ENCODE data around the gene F8A3. TPM values are rescaled to one million over a fixed set of nuclear protein-coding genes. Genes with fewer than 3 reads are reported as not detected.
"Not testable (repeated sequence)": the region's sequence is repeated elsewhere in the genome, so short reads cannot be mapped to it uniquely, and the experiment has no call there.

The F8A3 gene
- total RNA-seq, 1 experiment from 2014 or later: not detected

- TF ChIP-seq EZH2phosphoT487 (IDR thresholded peaks at IDR 0.05; ENCODE audit: borderline replicate concordance): no peak
- TF ChIP-seq CTCF (IDR thresholded peaks at IDR 0.05 in 2 of 3, conservative IDR thresholded peaks at IDR 0.05 in 1 of 3; ENCODE audit: borderline replicate concordance in 1 of 3, insufficient read depth in 1 of 3, low read depth in 2 of 3, low read length in 2 of 3): no peak
These were observed 46.9 kb upstream of the F8A3 start (continued) for GRCh38 chrX:155505296-155505695.

DNA sequence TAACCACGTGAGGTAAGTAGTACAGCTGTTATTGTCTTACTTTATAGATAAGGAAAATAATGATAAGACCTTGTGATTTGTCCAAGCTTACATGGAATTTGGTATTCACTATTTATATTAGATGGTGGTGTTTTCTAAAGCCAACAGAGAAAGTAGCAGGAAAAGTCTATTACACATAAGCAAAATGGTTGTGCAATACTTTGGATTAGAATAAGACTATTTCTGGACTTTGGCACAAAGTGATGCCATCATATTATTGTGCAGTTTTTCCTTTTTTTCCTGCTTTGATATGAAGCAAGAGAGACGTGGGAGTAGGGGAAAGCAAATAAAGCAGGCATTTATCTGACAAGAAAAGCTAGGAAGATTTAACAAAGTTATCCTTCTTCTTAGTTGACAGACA is 36.7 kb upstream of the F8A3 start:
- ATAC-seq; H3K27me3 ChIP-seq (ENCODE audit: insufficient read depth, low read length); POLR2A ChIA-PET; H3K4me2 ChIP-seq (ENCODE audit: low read length); H4K20me1 ChIP-seq (ENCODE audit: insufficient read depth); H3K9me3 ChIP-seq (ENCODE audit: control insufficient read depth in 1 of 2, insufficient read depth in 1 of 2, low read depth in 1 of 2, low read length in 2 of 2); H3K4me3 ChIP-seq (replicated peaks in 1 of 2; ENCODE audit: low read depth in 1 of 2, low read length in 2 of 2); H2AFZ ChIP-seq (ENCODE audit: low read depth, low read length, poor library complexity, severe bottlenecking); CTCF ChIA-PET; H3K9ac ChIP-seq (ENCODE audit: low read length); H3K9me2 ChIP-seq (ENCODE audit: insufficient read depth); intact Hi-C loops (cut with micrococcal nuclease); H3K36me3 ChIP-seq (ENCODE audit: control insufficient read depth in 1 of 2, insufficient read depth in 2 of 2, low read length in 2 of 2); DNase-seq (ENCODE audit: low read depth, low spot score); H3K4me1 ChIP-seq (ENCODE audit: control insufficient read depth in 1 of 2, insufficient read depth in 2 of 2, low read length in 2 of 2); RAD21 ChIA-PET (ENCODE audit: low non-redundant PET in 1 of 2, low total read pairs in 2 of 2, uncharacterized antibody in 2 of 2, unreplicated experiment in 2 of 2); H3K79me2 ChIP-seq (ENCODE audit: insufficient read depth, low read length); BruUV-seq (replicated peaks); H3K27ac ChIP-seq (ENCODE audit: low read depth, low read length): not testable (repeated sequence)

GRCh38 chrX:155491421-155491820 is 33.0 kb upstream of the F8A3 start:
- H3K4me3 ChIP-seq (replicated peaks in 1 of 2; ENCODE audit: low read depth in 1 of 2, low read length in 2 of 2); H3K9ac ChIP-seq (ENCODE audit: low read length); H3K36me3 ChIP-seq (ENCODE audit: control insufficient read depth in 1 of 2, insufficient read depth in 2 of 2, low read length in 2 of 2); H3K9me2 ChIP-seq (ENCODE audit: insufficient read depth); DNase-seq (ENCODE audit: low read depth, low spot score); H3K27ac ChIP-seq (ENCODE audit: low read depth, low read length); H3K79me2 ChIP-seq (ENCODE audit: insufficient read depth, low read length); BruUV-seq (replicated peaks); CTCF ChIA-PET; POLR2A ChIA-PET; intact Hi-C loops (cut with micrococcal nuclease); H2AFZ ChIP-seq (ENCODE audit: low read depth, low read length, poor library complexity, severe bottlenecking); ATAC-seq; H3K27me3 ChIP-seq (ENCODE audit: insufficient read depth, low read length); RAD21 ChIA-PET (ENCODE audit: low non-redundant PET in 1 of 2, low total read pairs in 2 of 2, uncharacterized antibody in 2 of 2, unreplicated experiment in 2 of 2); H3K9me3 ChIP-seq (ENCODE audit: control insufficient read depth in 1 of 2, insufficient read depth in 1 of 2, low read depth in 1 of 2, low read length in 2 of 2); H4K20me1 ChIP-seq (ENCODE audit: insufficient read depth); H3K4me2 ChIP-seq (ENCODE audit: low read length); H3K4me1 ChIP-seq (ENCODE audit: control insufficient read depth in 1 of 2, insufficient read depth in 2 of 2, low read length in 2 of 2): not testable (repeated sequence)

GRCh38 chrX:155477136-155477535 is 18.7 kb upstream of the F8A3 start:
- H2AFZ ChIP-seq (ENCODE audit: low read depth, low read length, poor library complexity, severe bottlenecking); H3K9ac ChIP-seq (ENCODE audit: low read length); H3K36me3 ChIP-seq (ENCODE audit: control insufficient read depth in 1 of 2, insufficient read depth in 2 of 2, low read length in 2 of 2); H3K27ac ChIP-seq (ENCODE audit: low read depth, low read length); H3K9me3 ChIP-seq (ENCODE audit: control insufficient read depth in 1 of 2, insufficient read depth in 1 of 2, low read depth in 1 of 2, low read length in 2 of 2); H3K9me2 ChIP-seq (ENCODE audit: insufficient read depth); H3K79me2 ChIP-seq (ENCODE audit: insufficient read depth, low read length); ATAC-seq; RAD21 ChIA-PET (ENCODE audit: low non-redundant PET in 1 of 2, low total read pairs in 2 of 2, uncharacterized antibody in 2 of 2, unreplicated experiment in 2 of 2); H3K27me3 ChIP-seq (ENCODE audit: insufficient read depth, low read length); H4K20me1 ChIP-seq (ENCODE audit: insufficient read depth); BruUV-seq (replicated peaks); POLR2A ChIA-PET; DNase-seq (ENCODE audit: low read depth, low spot score); intact Hi-C loops (cut with micrococcal nuclease); H3K4me2 ChIP-seq (ENCODE audit: low read length); H3K4me1 ChIP-seq (ENCODE audit: control insufficient read depth in 1 of 2, insufficient read depth in 2 of 2, low read length in 2 of 2); H3K4me3 ChIP-seq (replicated peaks in 1 of 2; ENCODE audit: low read depth in 1 of 2, low read length in 2 of 2); CTCF ChIA-PET: not testable (repeated sequence)

DNA sequence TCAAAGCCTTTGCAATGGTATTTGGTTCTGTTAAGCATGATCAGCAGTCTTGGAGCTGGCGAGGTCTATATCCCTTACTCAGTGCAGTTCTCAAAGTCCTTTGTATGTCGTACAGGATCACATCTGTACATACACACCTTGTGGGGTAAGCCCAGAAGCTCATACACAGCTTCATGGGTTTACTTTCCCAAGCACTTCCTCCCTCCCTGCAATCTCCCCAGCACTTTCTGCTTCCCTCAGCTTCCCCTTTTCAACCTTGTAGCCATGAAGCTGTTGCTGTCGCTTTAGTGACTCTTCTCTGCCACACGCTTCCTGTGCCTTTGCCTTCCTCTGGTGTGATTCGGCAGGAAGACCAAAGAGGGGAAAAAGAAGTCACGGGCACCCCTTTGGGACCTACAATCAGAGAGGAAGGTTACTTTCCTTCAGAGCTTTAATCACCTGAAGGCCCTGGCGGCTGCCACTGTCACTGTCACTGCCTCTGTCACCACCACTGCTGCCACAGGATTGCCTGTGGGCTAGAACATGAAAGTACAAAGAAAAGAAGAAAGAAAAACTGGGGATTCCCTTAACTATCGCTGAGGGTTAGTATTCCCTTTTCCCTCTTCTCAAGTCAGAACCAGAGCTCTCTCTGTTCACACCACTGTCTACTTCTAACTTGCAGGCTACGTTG is 8.0 kb upstream of the F8A3 start:
- H3K9me2 ChIP-seq (ENCODE audit: insufficient read depth); H3K36me3 ChIP-seq (ENCODE audit: control insufficient read depth in 1 of 2, insufficient read depth in 2 of 2, low read length in 2 of 2); DNase-seq (ENCODE audit: low read depth, low spot score); H3K79me2 ChIP-seq (ENCODE audit: insufficient read depth, low read length); H3K4me3 ChIP-seq (replicated peaks in 1 of 2; ENCODE audit: low read depth in 1 of 2, low read length in 2 of 2); H3K4me1 ChIP-seq (ENCODE audit: control insufficient read depth in 1 of 2, insufficient read depth in 2 of 2, low read length in 2 of 2); BruUV-seq (replicated peaks); H3K27me3 ChIP-seq (ENCODE audit: insufficient read depth, low read length); H3K9me3 ChIP-seq (ENCODE audit: control insufficient read depth in 1 of 2, insufficient read depth in 1 of 2, low read depth in 1 of 2, low read length in 2 of 2); H3K27ac ChIP-seq (ENCODE audit: low read depth, low read length); RAD21 ChIA-PET (ENCODE audit: low non-redundant PET in 1 of 2, low total read pairs in 2 of 2, uncharacterized antibody in 2 of 2, unreplicated experiment in 2 of 2); H3K4me2 ChIP-seq (ENCODE audit: low read length); H2AFZ ChIP-seq (ENCODE audit: low read depth, low read length, poor library complexity, severe bottlenecking); H3K9ac ChIP-seq (ENCODE audit: low read length); H4K20me1 ChIP-seq (ENCODE audit: insufficient read depth); CTCF ChIA-PET; intact Hi-C loops (cut with micrococcal nuclease); POLR2A ChIA-PET; ATAC-seq: not testable (repeated sequence)

Measured in HCT116 (cell line).